Umbilical cord (tissue), 2 donors: Measurements from ENCODE around the gene PRKD2. TPM values are rescaled to one million over a fixed set of nuclear protein-coding genes. Genes with fewer than 3 reads are reported as not detected.
"Not testable (repeated sequence)": the region's sequence is repeated elsewhere in the genome, so short reads cannot be mapped to it uniquely, and the experiment has no call there.

ENCODE experiments used
- DNase-seq: peaks from one replicate; pipeline ENCODE4 v3.0.0-alpha.2; 2015; ENCODE audit warnings: low spot score
- total RNA-seq: library from RNA; depleted of rRNA; stranded (reverse); fragments of >200 nt; gene quantifications from one replicate; pipeline ENCODE4 v1.2.3, GENCODE V29; 2014; ENCODE audit warnings: low replicate concordance; ENCODE audit not compliant: insufficient read depth

Gene PRKD2
- total RNA-seq, 1 donor from 2014 or later: 9.6 TPM

DNA sequence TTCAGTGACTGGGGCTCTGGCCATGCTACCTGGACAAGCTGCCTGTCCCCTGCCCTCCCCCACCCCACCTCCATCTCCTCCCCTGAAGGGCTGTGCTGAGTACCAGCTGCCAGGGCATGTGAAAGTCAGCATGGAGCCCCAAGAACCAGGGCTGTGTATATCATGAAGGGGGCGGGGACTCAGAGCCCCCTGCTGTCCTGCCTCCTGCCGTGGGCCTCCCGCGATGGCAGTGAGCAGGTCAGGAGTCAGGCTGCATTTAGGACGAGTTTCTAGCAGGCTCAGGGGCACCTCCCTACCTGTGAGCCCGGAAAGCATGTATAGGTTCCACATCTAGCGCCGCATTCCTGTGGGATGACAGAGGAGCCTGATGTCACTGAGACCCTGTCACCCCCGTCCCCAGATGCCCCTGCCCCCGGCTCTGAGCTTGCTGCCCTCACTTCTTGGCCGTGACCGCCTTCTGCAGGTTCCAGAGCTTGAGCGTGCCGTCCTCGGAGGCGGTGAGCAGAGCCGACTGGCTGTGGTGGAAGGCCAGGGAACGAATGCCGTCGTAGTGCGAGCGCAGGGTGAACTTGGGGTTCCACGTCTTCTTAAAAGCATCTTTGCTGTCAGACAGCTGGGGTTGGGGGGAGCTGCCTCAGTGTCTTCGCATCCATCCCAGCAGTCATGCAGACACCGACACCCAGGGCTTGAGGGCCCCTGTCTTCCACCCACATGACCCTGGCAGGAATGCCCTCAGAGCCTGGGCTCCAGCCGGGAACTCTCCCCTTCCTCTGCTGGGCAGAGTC, 8.3 kb upstream of the PRKD2 start:
- DNase-seq: no peak

GRCh38 chr19:46724468-46724867, 7.6 kb upstream of the PRKD2 start:
- no peak for DNase-seq

- no peak for DNase-seq
Observed at GRCh38 chr19:46723471-46723870, 6.6 kb upstream of the PRKD2 start.

DNA sequence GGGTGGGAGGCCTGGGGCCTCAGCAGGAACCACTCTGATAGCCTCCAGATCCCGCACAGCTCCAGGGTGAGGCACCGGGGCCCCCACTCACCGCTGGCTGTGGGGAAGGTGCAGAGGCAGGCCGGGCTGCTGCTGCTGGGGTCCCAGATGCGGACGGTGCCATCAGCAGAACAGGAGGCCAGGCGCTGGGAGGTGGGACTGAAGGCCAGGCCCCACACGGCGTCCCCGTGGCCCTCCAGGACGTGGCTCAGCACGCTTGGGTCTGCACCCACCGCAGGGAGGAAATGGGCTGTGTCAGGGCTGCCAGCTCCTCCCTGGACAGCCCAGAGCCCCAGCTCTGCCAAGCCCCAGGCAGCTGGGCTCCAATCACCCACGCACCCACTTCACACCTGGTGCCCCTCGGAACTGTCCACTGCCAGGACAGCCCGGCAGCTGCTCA, 6.1 kb upstream of the PRKD2 start:
- no peak for DNase-seq

DNA sequence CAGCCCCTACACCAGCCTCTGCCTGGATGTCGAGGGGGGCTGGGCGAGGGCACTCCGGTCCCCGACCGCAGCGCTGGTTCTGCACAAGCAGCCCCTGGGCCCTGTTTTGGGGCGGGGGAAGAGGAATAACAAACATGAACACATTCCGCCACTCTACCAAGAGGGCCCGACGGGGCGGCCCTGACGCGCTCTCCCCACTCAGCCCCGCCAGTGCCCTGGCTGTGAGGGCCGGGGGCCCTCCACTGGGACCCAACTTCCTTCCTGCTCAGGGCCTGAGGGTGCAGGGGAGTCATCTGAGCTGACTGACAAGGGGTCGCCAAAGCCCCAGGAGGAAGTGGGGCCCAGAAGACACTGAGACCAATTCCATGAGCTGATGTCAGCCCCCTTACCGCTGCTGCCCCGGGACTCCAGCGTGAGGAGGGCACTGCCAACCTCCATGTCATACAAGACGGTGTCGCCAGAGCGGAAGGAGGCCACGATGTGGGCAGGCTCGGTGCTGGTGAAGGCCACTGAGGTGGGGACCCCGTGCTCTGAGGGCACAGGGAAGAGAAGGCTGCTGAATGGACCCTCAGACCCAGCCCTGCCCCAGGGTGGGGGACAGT, 5.6 kb upstream of the PRKD2 start:
- DNase-seq: no peak

- DNase-seq: no peak
Observed at GRCh38 chr19:46722004-46722380, 5.1 kb upstream of the PRKD2 start.

DNA sequence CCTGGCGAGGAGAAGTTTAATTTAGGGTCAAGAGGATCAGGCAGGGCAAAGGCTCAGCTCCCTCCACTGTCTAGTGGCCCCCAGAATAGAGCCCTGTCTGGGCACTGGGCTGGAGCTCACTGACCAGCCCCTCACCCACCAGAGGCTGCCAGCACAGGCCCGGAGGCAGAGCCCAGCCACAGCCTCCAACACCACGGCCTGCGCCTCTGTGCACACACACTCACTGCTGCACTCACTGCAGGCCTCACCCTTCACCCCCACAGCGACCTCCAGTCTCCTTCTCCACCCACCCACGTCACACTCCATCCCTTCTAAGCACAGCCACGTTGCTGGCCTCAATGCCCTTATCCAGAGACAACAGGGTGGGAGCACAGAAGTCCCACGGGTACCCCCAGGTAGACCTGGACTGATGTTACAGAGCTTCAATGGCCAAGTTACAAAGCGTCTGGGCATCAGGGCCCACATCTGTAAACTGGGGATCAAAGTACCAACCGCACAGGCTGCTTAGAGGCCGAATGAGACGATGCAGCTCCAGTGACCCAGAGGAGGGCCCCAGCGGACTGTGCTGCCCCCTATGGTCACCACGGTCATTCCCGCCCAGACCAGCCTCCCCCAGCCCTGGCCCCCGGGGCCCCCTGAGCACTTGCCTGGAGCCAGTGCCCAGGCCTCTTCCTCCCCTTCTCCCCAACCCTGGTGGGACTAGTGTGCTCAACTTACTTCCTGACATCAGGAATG, 4.5 kb upstream of the PRKD2 start:
- DNase-seq: no peak

DNA sequence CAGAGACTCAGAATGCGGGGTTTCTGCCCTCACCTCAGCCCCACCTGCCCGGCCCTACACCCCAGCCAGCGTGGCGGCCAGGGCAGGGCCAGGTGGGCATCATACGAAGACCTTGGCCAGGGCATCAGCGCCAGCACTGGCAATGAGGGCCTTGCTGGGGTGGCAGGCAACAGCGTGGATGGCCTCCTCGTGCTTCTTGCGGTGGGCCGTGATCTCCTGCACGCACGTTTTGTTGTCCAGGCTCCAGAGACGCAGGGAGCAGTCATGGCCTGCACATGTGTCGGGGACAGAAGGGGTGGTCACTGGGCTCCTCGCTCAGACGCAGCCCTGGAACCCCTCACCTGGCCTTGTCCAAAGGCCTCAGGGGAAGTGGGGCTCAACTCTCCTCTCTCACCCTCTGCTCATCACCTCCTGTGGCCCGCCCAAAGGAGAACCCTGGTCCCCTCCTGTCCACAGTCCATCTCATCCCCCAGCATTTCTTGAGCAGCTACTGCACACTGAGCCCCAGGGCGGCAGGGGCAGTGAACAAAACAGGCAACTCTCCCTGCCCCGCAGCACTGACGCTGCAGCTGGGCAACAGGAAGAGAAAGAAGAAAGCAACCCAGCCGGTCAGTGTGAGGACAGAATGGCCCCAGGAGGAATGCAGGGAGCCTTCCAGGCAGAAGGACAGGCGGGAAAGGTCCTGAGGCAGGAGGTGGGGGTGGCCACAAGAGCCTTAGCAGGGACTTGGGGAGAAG, 3.8 kb upstream of the PRKD2 start:
- DNase-seq: no peak

GRCh38 chr19:46719629-46720502, 3.0 kb upstream of the PRKD2 start:
- DNase-seq: peak; percentile 62

DNA sequence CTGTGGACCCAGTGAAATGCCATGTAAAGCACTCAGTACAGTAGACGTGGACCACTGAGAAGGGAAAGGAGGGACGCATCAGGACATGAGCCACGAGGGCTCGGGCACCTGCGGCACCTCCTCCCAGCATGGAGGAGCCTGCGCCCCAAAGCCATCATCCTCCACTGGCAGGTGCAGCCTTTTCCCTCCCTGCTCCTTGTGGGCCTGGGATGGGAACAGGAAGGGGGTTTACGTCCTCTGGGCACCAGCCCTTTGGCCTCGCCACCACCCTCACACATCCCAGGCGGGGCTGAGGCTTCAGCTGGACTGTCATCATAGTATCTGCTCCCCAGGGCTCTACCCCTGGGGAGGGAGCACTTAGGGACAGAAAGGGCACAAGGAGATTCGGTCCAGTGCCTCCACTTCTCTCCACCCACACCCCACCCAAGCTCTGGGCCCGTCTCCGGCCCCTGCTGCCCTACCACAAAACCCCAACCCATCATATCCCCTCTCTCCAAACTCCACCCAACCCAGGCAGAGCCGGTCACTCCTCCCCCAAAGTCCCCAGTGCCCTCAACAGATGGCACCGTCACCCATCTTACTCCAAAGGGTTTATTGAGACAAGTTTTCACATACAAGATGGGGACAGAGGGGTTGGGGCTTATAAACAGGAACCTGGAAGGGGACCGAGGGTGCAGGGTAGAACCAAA, 2.2 kb upstream of the PRKD2 start:
- DNase-seq: no peak

- DNase-seq: no peak
Observed at GRCh38 chr19:46718157-46718933, 1.4 kb upstream of the PRKD2 start.

GRCh38 chr19:46717716-46718143, 816 bp upstream of the PRKD2 start:
- no peak for DNase-seq

- DNase-seq: no peak
Observed at GRCh38 chr19:46716672-46717033, 261 bp downstream of the PRKD2 start.

- DNase-seq: no peak
Observed at GRCh38 chr19:46715975-46716671, 791 bp downstream of the PRKD2 start.

DNA sequence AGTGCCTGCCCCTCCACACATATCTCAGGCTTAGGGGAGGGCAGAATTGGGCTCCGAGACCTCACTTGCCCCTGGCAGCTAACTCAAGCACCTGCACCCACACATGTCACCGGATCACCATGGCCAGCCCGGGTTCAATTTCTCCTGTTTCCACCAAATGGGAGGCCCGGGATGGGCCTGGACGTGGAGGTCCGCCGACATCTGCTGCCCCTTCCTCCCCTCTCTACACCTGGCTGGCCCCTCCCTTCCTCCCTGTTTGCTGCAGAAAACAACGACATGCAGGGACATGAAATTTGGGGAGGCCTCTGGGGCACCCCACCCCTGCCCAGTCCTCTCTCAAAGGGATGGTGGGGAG, 1.3 kb downstream of the PRKD2 start:
- DNase-seq: no peak

GRCh38 chr19:46714444-46715106, 2.3 kb downstream of the PRKD2 start:
- DNase-seq: no peak

DNA sequence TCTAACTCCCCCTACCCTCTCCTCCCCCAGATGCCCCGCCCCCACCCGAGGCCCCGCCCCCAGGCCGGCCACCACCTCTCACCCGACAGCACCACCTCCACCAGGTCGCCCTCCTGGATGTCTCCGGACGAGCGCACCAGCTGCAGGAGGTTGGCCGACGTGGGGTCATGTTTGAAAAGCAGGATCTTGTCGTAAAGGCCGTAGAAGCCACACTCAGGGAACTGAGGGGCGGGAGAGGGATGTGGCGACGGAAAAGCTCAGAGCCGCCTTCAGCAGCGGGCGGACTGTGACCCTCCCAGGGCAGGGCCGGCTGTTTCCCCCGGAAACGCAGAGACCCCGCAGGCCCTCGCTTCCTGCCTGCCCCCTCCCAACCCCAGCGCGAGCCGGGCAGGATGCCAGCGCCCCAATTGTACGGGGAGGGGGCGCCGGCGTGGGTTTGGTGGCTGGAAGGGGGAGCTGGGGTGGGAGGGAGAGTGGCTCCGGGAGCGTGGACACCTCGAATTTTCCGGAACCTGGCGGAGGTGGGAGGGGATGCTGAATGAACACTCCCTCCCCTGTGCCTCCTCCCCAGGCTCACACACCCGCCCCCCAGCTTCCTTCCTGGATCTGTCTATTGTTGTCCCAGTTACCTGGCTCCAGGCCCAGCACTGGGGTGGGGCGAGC, 3.0 kb downstream of the PRKD2 start:
- peak; percentile 90 for DNase-seq

- DNase-seq: not testable (repeated sequence)
Observed at GRCh38 chr19:46712768-46713338, 4.1 kb downstream of the PRKD2 start.
